Nephron (organoid): ENCODE results near the gene GADD45A.

ENCODE experiments used
- H3K27ac Mint-ChIP-seq, 3 experiments: 2 replicates each; pipeline ENCODE4 v1.8.0; 2020; ENCODE audit warnings: mixed read lengths in 3 of 3, mild to moderate bottlenecking in 2 of 3, moderate library complexity in 1 of 3
- H3K27me3 Mint-ChIP-seq: 2 replicates; pipeline ENCODE4 v1.8.0; 2021; ENCODE audit warnings: low read depth, mild to moderate bottlenecking, moderate library complexity, mixed read lengths
- H3K36me3 Mint-ChIP-seq: 2 replicates; pipeline ENCODE4 v1.8.0; 2020; ENCODE audit warnings: low read depth, mixed read lengths
- H3K4me1 Mint-ChIP-seq: 2 replicates; pipeline ENCODE4 v1.8.0; 2020; ENCODE audit warnings: mixed read lengths
- H3K4me3 Mint-ChIP-seq, 3 experiments: 2 replicates each; pipeline ENCODE4 v1.8.0; 2020; ENCODE audit warnings: mild to moderate bottlenecking in 3 of 3, mixed read lengths in 3 of 3, moderate library complexity in 2 of 3
- H3K9me3 Mint-ChIP-seq: 2 replicates; pipeline ENCODE4 v1.8.0; 2020; ENCODE audit warnings: mixed read lengths
- TF ChIP-seq, protein P1 (sequence below), 3 experiments: fragments of 200-600 bp; sonication (generic); IDR thresholded peaks; one replicate each; pipeline ENCODE4 v1.5.0; 2021; ENCODE audit warnings: antibody characterized with exemption in 3 of 3; ENCODE audit not compliant: unreplicated experiment in 3 of 3

GADD45A gene

DNA sequence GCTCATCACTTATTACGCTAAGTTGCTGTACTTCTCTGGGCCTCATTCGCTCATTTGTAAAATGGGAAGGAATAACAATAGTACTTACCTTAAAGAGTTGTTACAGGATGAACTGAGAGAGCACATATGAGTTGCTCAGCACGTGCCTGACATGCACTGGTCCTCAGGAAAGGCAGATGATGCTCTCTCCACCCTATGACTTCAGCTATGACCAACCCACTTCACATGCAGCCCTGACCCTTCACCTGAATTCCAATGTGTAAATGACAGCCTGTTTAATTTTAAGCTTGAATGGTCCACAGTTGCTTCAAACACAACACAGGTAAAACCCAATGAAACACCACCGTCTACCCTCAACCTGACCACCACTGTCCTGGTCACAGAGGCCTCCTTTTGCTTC, 32.9 kb downstream of the GADD45A start:
- peaks cover 35% of the 10 kb centered on the region for H3K4me1 Mint-ChIP-seq
- H3K4me3 Mint-ChIP-seq: no peak overlapping the region
- H3K27ac Mint-ChIP-seq: peak overlapping the region in 1 of 3 experiments; percentile 80
- TF ChIP-seq, protein P1, sequence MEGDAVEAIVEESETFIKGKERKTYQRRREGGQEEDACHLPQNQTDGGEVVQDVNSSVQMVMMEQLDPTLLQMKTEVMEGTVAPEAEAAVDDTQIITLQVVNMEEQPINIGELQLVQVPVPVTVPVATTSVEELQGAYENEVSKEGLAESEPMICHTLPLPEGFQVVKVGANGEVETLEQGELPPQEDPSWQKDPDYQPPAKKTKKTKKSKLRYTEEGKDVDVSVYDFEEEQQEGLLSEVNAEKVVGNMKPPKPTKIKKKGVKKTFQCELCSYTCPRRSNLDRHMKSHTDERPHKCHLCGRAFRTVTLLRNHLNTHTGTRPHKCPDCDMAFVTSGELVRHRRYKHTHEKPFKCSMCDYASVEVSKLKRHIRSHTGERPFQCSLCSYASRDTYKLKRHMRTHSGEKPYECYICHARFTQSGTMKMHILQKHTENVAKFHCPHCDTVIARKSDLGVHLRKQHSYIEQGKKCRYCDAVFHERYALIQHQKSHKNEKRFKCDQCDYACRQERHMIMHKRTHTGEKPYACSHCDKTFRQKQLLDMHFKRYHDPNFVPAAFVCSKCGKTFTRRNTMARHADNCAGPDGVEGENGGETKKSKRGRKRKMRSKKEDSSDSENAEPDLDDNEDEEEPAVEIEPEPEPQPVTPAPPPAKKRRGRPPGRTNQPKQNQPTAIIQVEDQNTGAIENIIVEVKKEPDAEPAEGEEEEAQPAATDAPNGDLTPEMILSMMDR (IDR thresholded peaks at IDR 0.05; ENCODE audit: unreplicated experiment in 3 of 3): no peak
- H3K9me3 Mint-ChIP-seq: no peaks in the 10 kb centered on the region
- no peaks in the 10 kb centered on the region for H3K27me3 Mint-ChIP-seq
- no peaks in the 10 kb centered on the region for H3K36me3 Mint-ChIP-seq

DNA sequence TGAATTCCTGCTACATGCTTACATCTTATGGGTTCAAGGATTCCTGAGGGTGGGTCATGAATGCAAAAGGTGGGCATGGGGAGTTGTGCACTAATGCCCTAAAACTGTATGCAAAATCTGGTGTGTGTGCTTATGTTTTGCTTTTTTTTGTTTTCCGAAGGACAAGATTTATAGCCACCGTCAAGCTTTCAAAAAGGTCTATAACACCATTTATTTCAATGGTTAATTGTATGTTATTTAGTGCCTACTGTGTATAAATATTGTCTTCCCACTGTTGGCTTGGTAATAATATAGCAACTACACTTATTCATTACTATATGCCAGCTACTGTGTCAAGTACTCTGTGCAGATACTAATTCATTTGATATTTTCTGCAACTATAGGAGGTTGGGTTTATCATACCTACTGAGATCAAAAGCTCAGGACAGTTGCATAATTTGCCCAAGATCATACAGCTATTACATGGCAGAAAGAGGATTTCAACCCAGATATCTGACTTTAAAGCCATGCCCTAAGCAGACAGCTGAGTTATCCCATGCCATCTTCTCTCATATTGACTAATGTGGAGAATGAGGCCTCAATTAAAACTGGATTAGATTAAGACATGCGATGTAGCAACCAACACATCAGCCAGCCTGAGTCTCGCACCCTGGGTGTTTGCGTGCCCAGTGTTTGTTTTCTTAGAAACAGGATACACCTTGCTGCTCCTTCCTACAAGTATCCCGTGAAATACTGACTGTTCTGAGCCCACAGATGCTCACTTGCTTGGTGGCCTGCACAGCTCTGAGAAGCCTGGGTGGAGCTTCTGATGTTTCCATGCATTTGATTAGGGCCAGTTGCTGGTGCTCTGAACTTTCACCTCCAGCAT, 34.6 kb downstream of the GADD45A start:
- Mint-ChIP-seq H3K36me3 (no peaks in the 10 kb centered on the region), H3K4me1 (peaks cover 18% of the 10 kb centered on the region), H3K27me3 (no peaks in the 10 kb centered on the region), H3K9me3 (no peaks in the 10 kb centered on the region), H3K27ac (no peak overlapping the region), H3K4me3 (no peak overlapping the region)
- TF ChIP-seq, protein P1 (IDR thresholded peaks at IDR 0.05; ENCODE audit: unreplicated experiment in 3 of 3): no peak

DNA sequence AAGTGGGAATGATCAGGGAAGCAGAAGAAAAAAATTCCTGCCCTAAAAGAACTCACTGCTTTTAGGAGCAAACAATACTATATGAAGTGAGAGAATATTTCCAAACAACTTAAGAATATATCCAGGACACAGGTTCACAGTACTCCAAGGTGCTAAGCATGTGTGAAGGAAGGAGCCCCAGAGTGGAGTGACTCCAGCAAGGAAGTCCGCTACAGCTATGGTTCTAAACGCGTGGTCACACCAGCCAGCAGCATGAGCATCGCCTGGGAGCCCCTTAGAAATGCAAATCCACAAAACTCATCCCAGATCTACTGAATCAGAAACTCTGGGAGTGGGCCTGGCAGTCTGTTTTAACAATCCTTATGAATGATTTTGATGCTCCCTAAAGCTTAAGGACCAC, 36.1 kb downstream of the GADD45A start:
- Mint-ChIP-seq H3K36me3 (no peaks in the 10 kb centered on the region), H3K9me3 (no peaks in the 10 kb centered on the region), H3K27ac (no peak overlapping the region), H3K4me1 (peaks cover 18% of the 10 kb centered on the region), H3K27me3 (no peaks in the 10 kb centered on the region), H3K4me3 (no peak overlapping the region)
- TF ChIP-seq, protein P1 (IDR thresholded peaks at IDR 0.05; ENCODE audit: unreplicated experiment in 3 of 3): no peak

DNA sequence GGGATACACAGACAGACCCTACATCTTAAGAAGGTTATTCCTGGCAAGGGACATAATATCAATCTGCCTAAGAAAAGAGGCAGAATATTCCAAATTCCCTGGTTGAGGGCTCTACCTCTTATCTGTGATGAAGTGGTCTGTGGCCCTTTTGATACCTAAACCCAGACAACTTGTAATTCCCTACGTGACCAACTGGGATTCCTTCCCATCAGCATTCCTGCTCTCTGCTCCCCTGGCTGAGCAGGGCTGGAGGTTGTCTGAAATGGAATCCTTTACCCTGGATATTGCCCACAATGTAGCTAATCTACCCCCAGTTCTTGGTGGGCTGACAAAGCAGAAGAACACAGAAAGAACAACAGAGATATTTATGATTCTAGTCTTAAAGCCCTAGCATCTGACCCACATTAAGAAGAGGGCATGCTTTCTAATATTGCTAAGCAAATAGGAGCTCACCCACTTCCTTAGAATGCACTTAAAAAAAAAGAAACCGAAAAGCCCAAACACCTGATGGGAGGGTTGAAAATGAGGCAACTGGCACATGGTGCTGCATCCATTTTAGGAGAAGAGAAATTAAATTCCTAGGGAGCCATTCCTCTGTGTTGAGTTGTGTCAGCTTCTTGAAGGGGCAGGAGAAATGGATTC, 36.8 kb downstream of the GADD45A start:
- H3K27ac Mint-ChIP-seq: no peak overlapping the region
- no peaks in the 10 kb centered on the region for H3K27me3 Mint-ChIP-seq
- peaks cover 13% of the 10 kb centered on the region for H3K4me1 Mint-ChIP-seq
- H3K9me3 Mint-ChIP-seq: no peaks in the 10 kb centered on the region
- no peaks in the 10 kb centered on the region for H3K36me3 Mint-ChIP-seq
- H3K4me3 Mint-ChIP-seq: no peak overlapping the region
- TF ChIP-seq, protein P1 (IDR thresholded peaks at IDR 0.05; ENCODE audit: unreplicated experiment in 3 of 3): no peak

- no peaks in the 10 kb centered on the region for H3K9me3 Mint-ChIP-seq
- TF ChIP-seq, protein P1 (IDR thresholded peaks at IDR 0.05; ENCODE audit: unreplicated experiment in 3 of 3): no peak
- H3K27me3 Mint-ChIP-seq: no peaks in the 10 kb centered on the region
- peaks cover 13% of the 10 kb centered on the region for H3K4me1 Mint-ChIP-seq
- no peak overlapping the region for H3K4me3 Mint-ChIP-seq
- H3K27ac Mint-ChIP-seq: no peak overlapping the region
- no peaks in the 10 kb centered on the region for H3K36me3 Mint-ChIP-seq
Measured at GRCh38 chr1:67722292-67722944, 37.4 kb downstream of the GADD45A start.
